Trophoblast cell (in vitro differentiated cells and primary cell): ENCODE results near the gene SLC13A3.

ENCODE experiments used
- DNase-seq, 2 donors: peaks; one replicate each; pipeline ENCODE4 v3.0.0-alpha.2; 2016
- H2AFZ ChIP-seq: 2 replicates; pipeline ENCODE4 v1.6.1; 2013; ENCODE audit warnings: low read length, moderate library complexity, mild to moderate bottlenecking; ENCODE audit not compliant: insufficient read depth, poor library complexity
- H2AK5ac ChIP-seq: 2 replicates; pipeline ENCODE4 v1.6.1; 2013; ENCODE audit warnings: mild to moderate bottlenecking, low read length
- H2BK120ac ChIP-seq: 2 replicates; pipeline ENCODE4 v1.6.1; 2013; ENCODE audit warnings: low read length, mild to moderate bottlenecking, moderate library complexity; ENCODE audit not compliant: insufficient read depth, poor library complexity
- H2BK12ac ChIP-seq: 2 replicates; pipeline ENCODE4 v1.6.1; 2013; ENCODE audit warnings: mild to moderate bottlenecking, low read length, moderate library complexity
- H2BK5ac ChIP-seq: 2 replicates; pipeline ENCODE4 v1.6.1; 2013; ENCODE audit warnings: low read length, low read depth, moderate library complexity, mild to moderate bottlenecking; ENCODE audit not compliant: poor library complexity
- H3K14ac ChIP-seq: 2 replicates; pipeline ENCODE4 v1.6.1; 2013; ENCODE audit warnings: mild to moderate bottlenecking, low read length
- H3K18ac ChIP-seq: 2 replicates; pipeline ENCODE4 v1.6.1; 2013; ENCODE audit warnings: mild to moderate bottlenecking, low read length
- H3K23ac ChIP-seq: 2 replicates; pipeline ENCODE4 v1.6.1; 2013; ENCODE audit warnings: low read length
- H3K27ac ChIP-seq: 2 replicates; pipeline ENCODE4 v1.5.1; 2013; ENCODE audit warnings: low read depth, mild to moderate bottlenecking, inconsistent platforms, low read length, moderate library complexity
- H3K27me3 ChIP-seq: 2 replicates; pipeline ENCODE4 v1.6.1; 2013; ENCODE audit warnings: inconsistent platforms, mild to moderate bottlenecking, low read length, moderate library complexity; ENCODE audit not compliant: insufficient read depth
- H3K36me3 ChIP-seq, 2 experiments: 1 replicate in 1 of 2; 2 replicates in 1 of 2; pipeline ENCODE4 v1.6.1; 2013; ENCODE audit warnings: low read length in 2 of 2, mild to moderate bottlenecking in 2 of 2, moderate library complexity in 1 of 2; ENCODE audit not compliant: insufficient read depth in 2 of 2, control insufficient read depth in 1 of 2
- H3K4ac ChIP-seq: 2 replicates; pipeline ENCODE4 v1.6.1; 2013; ENCODE audit warnings: low read depth, mild to moderate bottlenecking, low read length, moderate library complexity
- H3K4me1 ChIP-seq, 2 experiments: 1 replicate in 1 of 2; 2 replicates in 1 of 2; pipeline ENCODE4 v1.6.1; 2013; ENCODE audit warnings: low read length in 2 of 2, mild to moderate bottlenecking in 2 of 2, moderate library complexity in 1 of 2; ENCODE audit not compliant: insufficient read depth in 2 of 2, control insufficient read depth in 1 of 2
- H3K4me2 ChIP-seq: 2 replicates; pipeline ENCODE4 v1.6.1; 2013; ENCODE audit warnings: inconsistent platforms, mild to moderate bottlenecking, low read length, moderate library complexity
- H3K4me3 ChIP-seq: 2 replicates; pipeline ENCODE4 v1.5.1; 2013; ENCODE audit warnings: mild to moderate bottlenecking, low read depth, low read length, inconsistent platforms
- H3K79me1 ChIP-seq: one replicate; pipeline ENCODE4 v1.6.1; 2013; ENCODE audit warnings: low read length
- H3K79me2 ChIP-seq: 2 replicates; pipeline ENCODE4 v1.6.1; 2013; ENCODE audit warnings: low read length, mild to moderate bottlenecking; ENCODE audit not compliant: control insufficient read depth, insufficient read depth, poor library complexity
- H3K9ac ChIP-seq: 2 replicates; pipeline ENCODE4 v1.6.1; 2013; ENCODE audit warnings: mild to moderate bottlenecking, low read length
- H3K9me3 ChIP-seq: 2 replicates; pipeline ENCODE4 v1.6.1; 2013; ENCODE audit warnings: low read depth, mild to moderate bottlenecking, control low read depth, inconsistent platforms, low read length; ENCODE audit not compliant: insufficient read depth
- H4K12ac ChIP-seq: 2 replicates; pipeline ENCODE4 v1.6.1; 2013; ENCODE audit warnings: low read depth, mild to moderate bottlenecking, low read length, moderate library complexity
- H4K8ac ChIP-seq: 2 replicates; pipeline ENCODE4 v1.6.1; 2013; ENCODE audit warnings: low read depth, mild to moderate bottlenecking, low read length, moderate library complexity
- H4K91ac ChIP-seq: one replicate; pipeline ENCODE4 v1.6.1; 2013; ENCODE audit warnings: low read depth, mild to moderate bottlenecking, low read length, moderate library complexity
- WGBS: extraction: QIAGEN DNeasy Blood & Tissue Kit; methylation state at CpG from one replicate; pipeline ENCODE4 v1.1.7; 2013; ENCODE audit warnings: missing lambda C conversion rate; ENCODE audit not compliant: insufficient read length, insufficient coverage; ENCODE audit errors: extremely low coverage; 5-methylcytosine and 5-hydroxymethylcytosine counted together

Gene SLC13A3

DNA sequence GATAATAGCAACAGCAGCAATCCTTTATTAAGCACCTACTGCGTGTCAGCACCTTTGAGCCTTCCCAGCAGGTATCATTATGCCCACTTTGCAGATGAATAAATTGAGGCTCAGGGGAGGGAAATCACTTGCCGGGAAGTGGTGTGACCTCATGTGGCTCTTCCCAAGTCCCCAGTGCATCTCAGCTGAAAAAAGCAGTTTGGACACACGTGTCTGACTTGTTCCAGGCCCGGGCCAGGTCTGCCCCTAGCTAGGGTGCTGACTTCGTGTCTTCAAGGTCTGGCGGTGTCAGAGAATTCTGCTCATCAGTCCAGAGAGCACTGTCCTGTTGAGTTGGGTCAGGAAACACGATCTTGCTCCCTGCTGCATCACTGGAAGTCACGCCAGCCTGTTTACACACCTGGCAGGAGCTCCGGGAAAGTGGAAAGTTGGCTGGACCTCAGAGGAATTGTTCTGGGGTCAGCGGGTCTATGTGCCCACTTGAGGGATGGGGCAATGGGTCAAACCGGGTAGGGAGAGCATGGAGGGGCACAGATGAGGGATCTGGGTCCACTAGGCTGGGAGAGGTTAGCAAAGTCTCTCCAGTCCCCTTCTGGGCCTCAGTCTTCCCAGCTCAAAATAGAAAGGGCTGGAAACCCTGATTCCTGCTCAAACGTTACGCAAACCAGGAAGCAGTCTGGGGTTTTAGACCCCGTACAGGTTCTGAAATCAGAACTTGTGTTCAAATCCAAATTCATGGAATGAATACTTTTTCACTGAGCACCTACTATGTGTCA, 10.5 kb downstream of the SLC13A3 start:
- Histone ChIP-seq H3K23ac (no peak overlapping the region), H3K79me2 (no peaks in the 10 kb centered on the region), H3K4me1 (peaks cover 19 to 25% of the 10 kb centered on the region in 2 experiments), H3K18ac (no peak overlapping the region), H3K4ac (no peak overlapping the region), H2AK5ac (no peak overlapping the region), H3K4me3 (no peak overlapping the region), H3K4me2 (no peak overlapping the region), H4K8ac (no peak overlapping the region), H3K27me3 (no peaks in the 10 kb centered on the region), H3K14ac (no peak overlapping the region), H2BK5ac (no peak overlapping the region), H3K36me3 (no peaks in the 10 kb centered on the region), H4K12ac (no peak overlapping the region), H3K9ac (peak overlapping the region; percentile 25), H3K9me3 (no peaks in the 10 kb centered on the region), H2AFZ (no peak overlapping the region), H4K91ac (peak overlapping the region; percentile 25), H3K27ac (no peak overlapping the region), H3K79me1 (peaks cover 9% of the 10 kb centered on the region), H2BK12ac (no peak overlapping the region), H2BK120ac (no peak overlapping the region)
- no CpG with 5 or more reads among the region's 14 CpGs for WGBS
- DNase-seq = no peak

- H4K8ac ChIP-seq = no peak overlapping the region
- no peak overlapping the region for H3K4ac ChIP-seq
- H2AK5ac ChIP-seq = no peak overlapping the region
- H4K91ac ChIP-seq = no peak overlapping the region
- no peak overlapping the region for H3K18ac ChIP-seq
- no peak overlapping the region for H3K23ac ChIP-seq
- no CpG with 5 or more reads among the region's 6 CpGs for WGBS
- peaks cover 12% of the 10 kb centered on the region for H3K79me1 ChIP-seq
- H2AFZ ChIP-seq = no peak overlapping the region
- no peaks in the 10 kb centered on the region for H3K9me3 ChIP-seq
- H2BK5ac ChIP-seq = no peak overlapping the region
- no peak overlapping the region for H2BK120ac ChIP-seq
- no peak overlapping the region for H3K4me3 ChIP-seq
- H3K4me1 ChIP-seq = peaks cover 24 to 32% of the 10 kb centered on the region in 2 experiments
- no peak for DNase-seq
- H4K12ac ChIP-seq = no peak overlapping the region
- H3K79me2 ChIP-seq = no peaks in the 10 kb centered on the region
- H3K9ac ChIP-seq = no peak overlapping the region
- H3K36me3 ChIP-seq = no peaks in the 10 kb centered on the region
- H3K4me2 ChIP-seq = no peak overlapping the region
- H3K14ac ChIP-seq = no peak overlapping the region
- H3K27ac ChIP-seq = no peak overlapping the region
- peak overlapping the region; percentile 0 for H2BK12ac ChIP-seq
- no peaks in the 10 kb centered on the region for H3K27me3 ChIP-seq
Measured at GRCh38 chr20:46640044-46640443, 11.2 kb downstream of the SLC13A3 start.

- Histone ChIP-seq H4K91ac (no peak overlapping the region), H3K4me2 (no peak overlapping the region), H3K27ac (no peak overlapping the region), H2BK12ac (no peak overlapping the region), H3K14ac (no peak overlapping the region), H2BK120ac (no peak overlapping the region), H3K18ac (no peak overlapping the region), H2AFZ (no peak overlapping the region), H4K12ac (no peak overlapping the region), H3K79me1 (peaks cover 12% of the 10 kb centered on the region), H3K27me3 (no peaks in the 10 kb centered on the region), H3K23ac (no peak overlapping the region), H4K8ac (no peak overlapping the region), H3K9me3 (no peaks in the 10 kb centered on the region), H3K36me3 (no peaks in the 10 kb centered on the region), H2AK5ac (no peak overlapping the region), H3K79me2 (no peaks in the 10 kb centered on the region), H3K9ac (no peak overlapping the region), H3K4me1 (peaks cover 26 to 36% of the 10 kb centered on the region in 2 experiments), H3K4me3 (no peak overlapping the region), H2BK5ac (no peak overlapping the region), H3K4ac (no peak overlapping the region)
- no peak for DNase-seq
- WGBS = no CpG with 5 or more reads among the region's 3 CpGs
Measured at GRCh38 chr20:46639587-46639986, 11.7 kb downstream of the SLC13A3 start.

DNA sequence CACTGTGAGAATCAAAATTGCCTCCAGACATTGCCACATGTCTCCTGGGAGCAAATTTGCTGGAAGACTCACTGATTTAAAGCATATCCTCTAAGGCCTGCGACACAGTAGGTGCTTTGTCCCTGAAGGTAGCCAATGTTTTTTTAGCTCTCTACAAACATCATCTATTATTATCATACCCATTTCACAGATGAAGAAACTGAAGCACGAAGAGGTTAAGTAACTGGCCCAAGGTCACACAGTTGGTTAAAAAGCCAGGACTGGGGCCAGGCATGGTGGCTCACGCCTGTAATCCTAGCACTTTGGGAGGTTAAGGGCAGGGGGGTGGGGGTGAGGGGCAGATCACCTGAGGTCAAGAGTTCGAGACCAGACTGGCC, 12.4 kb downstream of the SLC13A3 start:
- Histone ChIP-seq H2AK5ac (no peak overlapping the region), H3K4ac (no peak overlapping the region), H3K4me1 (peaks cover 27 to 37% of the 10 kb centered on the region in 2 experiments), H2BK5ac (no peak overlapping the region), H3K9ac (no peak overlapping the region), H3K27me3 (no peaks in the 10 kb centered on the region), H2AFZ (no peak overlapping the region), H4K91ac (no peak overlapping the region), H3K79me1 (peaks cover 16% of the 10 kb centered on the region), H3K27ac (no peak overlapping the region), H4K12ac (no peak overlapping the region), H3K9me3 (no peaks in the 10 kb centered on the region), H3K4me3 (no peak overlapping the region), H2BK12ac (no peak overlapping the region), H3K18ac (no peak overlapping the region), H4K8ac (no peak overlapping the region), H3K4me2 (no peak overlapping the region), H3K36me3 (no peaks in the 10 kb centered on the region), H3K14ac (no peak overlapping the region), H3K79me2 (no peaks in the 10 kb centered on the region), H3K23ac (no peak overlapping the region), H2BK120ac (no peak overlapping the region)
- no CpG with 5 or more reads among the region's 4 CpGs for WGBS
- no peak for DNase-seq
